ENCODE results near the gene RPL10A.

Gene RPL10A

DNA sequence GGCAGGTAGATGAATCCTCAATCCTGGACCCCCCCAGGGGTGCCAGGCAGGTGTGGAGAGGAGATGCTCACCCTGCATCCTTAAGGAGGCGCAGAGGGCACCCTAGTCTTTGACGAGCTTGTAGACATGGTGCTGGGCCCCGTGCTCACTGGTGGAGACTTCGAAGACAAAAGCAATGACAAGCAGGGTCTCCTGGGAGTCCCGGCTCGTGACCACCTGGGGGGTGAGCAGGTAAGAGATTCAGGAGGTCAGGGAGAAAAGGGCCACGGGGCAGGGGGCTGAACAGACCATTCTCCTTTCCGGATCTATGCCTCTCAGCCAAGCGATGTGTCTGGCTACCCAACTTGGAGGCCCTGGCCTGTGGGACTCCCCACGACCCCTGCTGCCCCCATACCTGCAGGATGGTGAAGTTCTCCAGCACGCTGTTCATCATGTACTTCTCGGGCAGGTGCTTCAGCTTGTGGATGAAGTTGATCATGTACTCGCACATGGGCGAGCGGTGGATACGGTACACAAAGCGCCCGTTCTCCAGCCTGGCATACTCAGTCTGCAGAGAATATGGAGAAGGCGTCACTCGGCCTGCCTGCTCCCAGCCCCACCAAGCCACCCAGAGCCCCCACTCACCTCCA lies 6.9 kb downstream of the RPL10A start:
- TF ChIP-seq, protein P1, sequence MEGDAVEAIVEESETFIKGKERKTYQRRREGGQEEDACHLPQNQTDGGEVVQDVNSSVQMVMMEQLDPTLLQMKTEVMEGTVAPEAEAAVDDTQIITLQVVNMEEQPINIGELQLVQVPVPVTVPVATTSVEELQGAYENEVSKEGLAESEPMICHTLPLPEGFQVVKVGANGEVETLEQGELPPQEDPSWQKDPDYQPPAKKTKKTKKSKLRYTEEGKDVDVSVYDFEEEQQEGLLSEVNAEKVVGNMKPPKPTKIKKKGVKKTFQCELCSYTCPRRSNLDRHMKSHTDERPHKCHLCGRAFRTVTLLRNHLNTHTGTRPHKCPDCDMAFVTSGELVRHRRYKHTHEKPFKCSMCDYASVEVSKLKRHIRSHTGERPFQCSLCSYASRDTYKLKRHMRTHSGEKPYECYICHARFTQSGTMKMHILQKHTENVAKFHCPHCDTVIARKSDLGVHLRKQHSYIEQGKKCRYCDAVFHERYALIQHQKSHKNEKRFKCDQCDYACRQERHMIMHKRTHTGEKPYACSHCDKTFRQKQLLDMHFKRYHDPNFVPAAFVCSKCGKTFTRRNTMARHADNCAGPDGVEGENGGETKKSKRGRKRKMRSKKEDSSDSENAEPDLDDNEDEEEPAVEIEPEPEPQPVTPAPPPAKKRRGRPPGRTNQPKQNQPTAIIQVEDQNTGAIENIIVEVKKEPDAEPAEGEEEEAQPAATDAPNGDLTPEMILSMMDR (conservative IDR thresholded peaks at IDR 0.05; ENCODE audit: control insufficient read depth, insufficient read depth, low read depth, low read length): no peak
- no peak for DNase-seq (ENCODE audit: low read depth)
- no peak overlapping the region for H3K4me3 ChIP-seq (ENCODE audit: control insufficient read depth, low read depth, low read length)

DNA sequence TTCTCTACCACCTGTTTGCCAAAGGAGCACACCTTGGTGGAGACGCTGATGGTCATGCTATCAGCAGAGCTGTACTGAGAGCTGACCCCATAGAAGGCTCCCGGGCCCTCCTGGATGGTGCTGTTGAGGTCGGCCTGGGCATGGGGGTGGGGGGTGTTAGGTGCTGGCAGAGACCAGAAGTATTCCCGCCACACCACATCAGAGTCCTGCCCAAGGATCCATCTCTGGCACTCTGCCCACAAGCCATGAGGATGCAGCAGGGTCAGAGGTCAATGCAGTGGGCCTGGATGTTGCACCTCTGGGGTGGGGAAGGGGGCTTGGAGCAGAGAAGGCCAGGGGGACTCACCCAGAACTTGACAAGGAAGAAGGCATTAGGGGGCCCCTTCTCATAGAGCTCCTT lies 7.4 kb downstream of the RPL10A start:
- TF ChIP-seq, protein P1 (conservative IDR thresholded peaks at IDR 0.05; ENCODE audit: control insufficient read depth, insufficient read depth, low read depth, low read length): no peak
- H3K4me3 ChIP-seq (ENCODE audit: control insufficient read depth, low read depth, low read length): no peak overlapping the region
- DNase-seq (ENCODE audit: low read depth): no peak

DNA sequence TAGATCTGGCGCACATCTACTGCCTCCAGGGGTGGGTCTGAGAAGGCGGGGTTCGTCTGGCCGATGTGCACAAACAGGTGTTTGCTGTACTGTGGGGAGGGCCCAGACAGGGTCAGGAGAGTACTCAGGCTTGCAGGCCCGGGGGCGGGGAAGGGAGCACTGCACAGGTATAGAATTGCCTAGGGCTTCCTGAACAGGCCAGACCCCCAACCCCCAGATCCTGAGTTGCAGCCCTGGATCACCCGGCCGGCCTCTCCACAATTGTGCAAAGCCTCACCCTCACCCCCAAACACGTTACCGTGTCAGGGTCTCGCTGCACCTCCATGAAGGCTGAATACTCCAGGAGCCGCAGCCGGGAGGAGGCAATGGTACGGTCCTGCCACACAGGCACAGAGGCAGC lies 7.8 kb downstream of the RPL10A start:
- DNase-seq (ENCODE audit: low read depth): no peak
- TF ChIP-seq, protein P1 (conservative IDR thresholded peaks at IDR 0.05; ENCODE audit: control insufficient read depth, insufficient read depth, low read depth, low read length): no peak
- no peak overlapping the region for H3K4me3 ChIP-seq (ENCODE audit: control insufficient read depth, low read depth, low read length)

DNA sequence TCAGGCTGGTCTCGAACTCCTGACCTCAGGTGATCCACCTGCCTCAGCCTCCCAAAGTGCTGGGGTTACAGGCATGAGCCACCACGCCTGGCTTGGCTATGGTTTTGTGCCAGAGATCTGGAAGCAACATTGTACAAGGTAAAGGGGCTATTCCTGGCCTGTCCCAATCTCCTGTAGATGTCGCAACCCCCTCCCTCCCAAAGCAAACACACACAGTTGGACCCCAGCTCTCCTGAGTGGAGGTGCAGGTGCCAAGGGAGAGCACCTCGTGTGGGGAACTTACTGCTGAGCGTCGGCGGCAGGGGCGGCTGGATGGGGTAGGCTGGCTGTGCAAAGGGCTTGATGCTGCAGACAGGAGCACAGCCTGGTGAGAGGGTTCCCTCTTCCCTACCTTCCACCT lies 8.8 kb downstream of the RPL10A start:
- no peak overlapping the region for H3K4me3 ChIP-seq (ENCODE audit: control insufficient read depth, low read depth, low read length)
- DNase-seq (ENCODE audit: low read depth): no peak
- TF ChIP-seq, protein P1 (conservative IDR thresholded peaks at IDR 0.05; ENCODE audit: control insufficient read depth, insufficient read depth, low read depth, low read length): no peak

DNA sequence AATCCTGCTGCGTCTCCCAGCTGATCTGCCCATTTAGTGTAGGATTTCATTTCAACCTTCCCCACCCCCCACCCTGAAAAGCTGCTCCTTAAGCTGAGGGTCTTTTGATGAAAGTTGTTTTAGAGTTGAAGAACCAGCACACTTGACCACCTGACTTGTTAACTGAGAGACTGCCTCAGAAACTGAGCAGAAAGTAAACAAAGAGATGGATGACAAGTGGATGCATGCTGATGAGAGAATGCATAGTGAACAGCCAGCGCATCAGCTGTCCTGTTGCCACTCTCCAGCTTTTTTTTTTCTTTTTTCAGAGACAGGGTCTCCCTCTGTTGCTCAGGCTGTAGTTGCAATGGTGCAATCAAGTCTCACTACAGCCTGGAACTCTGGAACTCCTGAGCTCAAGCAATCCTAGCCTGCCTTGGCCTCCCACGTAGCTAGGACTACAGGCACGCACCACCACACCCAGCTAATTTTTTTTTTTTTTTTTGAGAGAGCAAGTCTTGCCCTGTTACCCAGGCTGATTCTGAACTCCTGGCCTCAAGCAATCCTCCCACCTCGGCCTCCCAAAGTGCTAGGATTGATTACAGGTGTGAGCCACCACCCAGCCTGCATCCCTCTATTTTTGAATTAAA lies 9.5 kb downstream of the RPL10A start:
- H3K4me3 ChIP-seq (ENCODE audit: control insufficient read depth, low read depth, low read length): no peak overlapping the region
- DNase-seq (ENCODE audit: low read depth): no peak
- TF ChIP-seq, protein P1 (conservative IDR thresholded peaks at IDR 0.05; ENCODE audit: control insufficient read depth, insufficient read depth, low read depth, low read length): no peak

DNA sequence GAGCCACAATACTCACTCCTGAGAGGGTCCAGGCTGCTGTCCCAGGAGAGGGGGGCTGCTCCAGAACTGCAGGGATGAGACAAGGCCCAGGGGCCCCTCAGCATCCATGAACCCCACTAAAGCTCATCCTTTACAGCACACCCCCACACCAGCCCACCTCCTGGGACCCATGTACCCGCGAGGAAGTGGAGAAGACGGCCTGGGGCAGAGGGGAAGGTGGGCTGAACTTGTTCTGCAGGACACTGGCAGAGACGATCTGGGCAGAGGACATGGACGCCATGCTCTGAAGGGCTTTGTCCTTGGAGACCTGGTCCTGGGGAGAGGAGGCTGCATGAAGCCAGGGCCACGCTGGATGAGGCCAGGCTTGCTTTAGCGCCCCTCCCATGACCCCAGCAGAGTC lies 10.1 kb downstream of the RPL10A start:
- H3K4me3 ChIP-seq (ENCODE audit: control insufficient read depth, low read depth, low read length): no peak overlapping the region
- TF ChIP-seq, protein P1 (conservative IDR thresholded peaks at IDR 0.05; ENCODE audit: control insufficient read depth, insufficient read depth, low read depth, low read length): no peak
- no peak for DNase-seq (ENCODE audit: low read depth)

Measured in fibroblast of mammary gland (primary cell).